ENCODE results near the gene CCL13.

The CCL13 gene

DNA sequence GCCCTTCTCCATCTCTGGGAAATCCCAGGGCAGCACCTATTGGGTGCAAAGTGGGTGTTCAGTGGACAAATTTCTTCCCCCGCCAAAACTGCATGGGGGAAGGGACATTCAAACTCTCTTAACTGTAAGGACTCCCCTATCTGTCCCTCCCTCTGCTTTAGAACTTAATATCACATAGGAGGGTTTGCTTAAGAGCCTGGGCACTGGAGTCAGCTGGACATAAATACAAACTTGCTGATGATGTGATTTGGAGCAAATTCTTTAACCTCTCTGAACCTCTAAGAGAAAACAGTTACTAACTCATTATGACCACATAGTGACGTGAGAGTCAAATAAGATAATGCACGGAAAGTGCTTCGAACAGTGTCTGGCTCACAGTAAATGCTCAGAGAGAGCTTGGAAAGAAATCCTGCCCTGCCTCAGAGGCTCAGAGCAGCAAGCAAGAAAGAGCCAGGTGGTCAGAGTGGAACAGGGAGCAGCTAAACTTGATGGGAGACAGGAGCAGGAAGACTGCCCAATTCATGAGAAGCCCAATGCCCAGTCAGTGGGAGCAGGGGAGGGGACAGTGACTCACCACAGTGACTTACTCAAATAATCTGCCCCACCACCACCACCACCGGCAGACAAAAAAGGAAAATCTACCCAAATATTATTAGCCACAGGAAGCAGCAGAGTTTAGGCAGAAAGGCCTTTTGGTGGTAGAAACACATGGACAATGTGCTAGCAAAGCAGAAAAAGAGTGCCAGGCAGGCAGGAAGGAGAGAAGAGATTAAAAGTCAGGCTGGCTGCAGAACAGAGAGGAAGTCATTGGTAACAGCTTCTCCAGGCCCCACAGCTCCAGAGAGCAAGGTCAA is 30.6 kb downstream of the CCL13 start:
- no peak for DNase-seq

DNA sequence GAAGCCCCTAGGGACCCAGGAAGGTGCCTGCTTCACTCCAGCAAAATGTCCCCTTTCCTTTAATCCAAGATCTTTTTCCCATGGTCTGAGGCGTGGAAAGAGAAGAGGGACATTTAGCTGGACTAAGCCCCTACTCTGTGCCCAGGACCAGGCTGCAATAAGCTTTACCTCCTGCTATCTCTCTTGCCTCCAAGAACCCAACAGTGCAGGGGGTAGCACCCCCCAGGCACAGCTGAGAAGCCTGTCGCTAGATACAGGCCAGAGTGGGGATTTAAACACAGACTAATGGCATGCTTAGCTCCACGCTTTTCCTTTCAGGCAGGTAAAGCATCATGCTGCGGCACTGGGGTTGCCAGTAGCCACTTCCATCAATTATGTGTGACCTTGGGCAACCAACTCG is 31.3 kb downstream of the CCL13 start:
- no peak for DNase-seq

DNA sequence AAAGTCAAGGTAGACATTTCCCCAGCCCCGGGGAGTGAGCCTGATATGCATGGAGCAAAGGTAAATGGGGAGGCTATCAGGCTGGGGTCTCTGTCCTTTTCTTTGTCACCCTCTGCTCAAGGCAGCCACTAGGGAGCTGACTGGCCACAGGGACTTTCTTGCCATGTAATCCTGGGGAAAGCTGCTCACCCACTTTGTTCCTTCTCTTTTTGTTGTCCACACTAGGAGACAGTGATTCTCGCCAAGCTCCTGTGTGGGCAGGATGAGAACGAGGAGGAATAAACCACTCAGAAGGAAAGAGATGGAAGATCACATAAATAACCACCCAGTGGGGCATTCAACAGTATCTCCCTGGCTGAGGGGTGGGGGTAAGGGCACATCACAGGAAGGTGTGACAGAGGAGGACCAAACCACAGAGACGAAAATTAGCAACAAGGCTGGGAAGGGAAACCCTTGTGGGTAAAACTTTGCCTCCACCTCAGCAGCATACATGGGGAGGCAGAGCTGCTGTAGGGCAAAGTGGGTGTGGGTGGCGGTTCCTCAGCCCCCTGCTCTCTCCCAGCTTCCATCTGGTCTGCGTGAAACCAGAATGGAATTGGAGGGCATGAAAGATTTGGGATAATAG is 33.0 kb downstream of the CCL13 start:
- DNase-seq, result no peak

DNA sequence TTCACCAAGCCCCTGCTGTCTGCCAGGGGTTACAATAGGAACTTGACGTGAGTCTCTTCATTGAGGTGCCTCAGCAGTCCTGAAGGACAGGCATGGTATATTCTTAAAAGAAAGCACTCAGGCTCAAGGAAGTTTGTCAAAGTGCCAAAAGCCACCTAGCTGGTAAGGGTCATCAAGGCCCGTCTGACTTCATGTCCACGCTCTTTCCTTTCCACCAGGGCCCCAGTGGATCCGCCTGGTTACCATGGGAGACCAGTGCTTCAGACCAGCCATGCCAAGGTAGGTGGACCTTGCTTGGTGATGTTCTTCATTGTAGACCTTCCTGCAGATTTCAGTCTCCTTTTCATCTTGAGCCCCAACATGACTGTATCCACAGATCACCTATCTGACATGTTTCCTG is 34.4 kb downstream of the CCL13 start:
- no peak for DNase-seq

DNA sequence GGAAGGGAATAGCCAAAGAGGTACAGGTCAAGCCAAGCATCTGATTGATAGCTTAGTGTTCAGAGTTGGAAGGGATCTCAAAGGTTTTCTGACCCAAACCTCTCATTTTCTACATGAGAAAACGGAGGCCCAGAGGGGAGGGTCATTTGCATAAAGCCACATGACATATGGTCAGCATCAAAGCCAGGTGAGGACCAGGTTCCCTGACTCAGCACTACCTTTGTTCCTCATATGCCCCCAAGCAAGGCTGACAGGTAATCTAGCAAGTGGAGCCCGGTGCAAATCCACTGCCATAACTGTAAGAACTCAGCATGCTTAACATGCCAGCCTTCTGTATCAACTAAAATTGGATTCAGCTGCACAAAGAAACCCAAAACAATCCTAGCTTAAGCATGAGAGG is 35.0 kb downstream of the CCL13 start:
- DNase-seq, result no peak

DNA sequence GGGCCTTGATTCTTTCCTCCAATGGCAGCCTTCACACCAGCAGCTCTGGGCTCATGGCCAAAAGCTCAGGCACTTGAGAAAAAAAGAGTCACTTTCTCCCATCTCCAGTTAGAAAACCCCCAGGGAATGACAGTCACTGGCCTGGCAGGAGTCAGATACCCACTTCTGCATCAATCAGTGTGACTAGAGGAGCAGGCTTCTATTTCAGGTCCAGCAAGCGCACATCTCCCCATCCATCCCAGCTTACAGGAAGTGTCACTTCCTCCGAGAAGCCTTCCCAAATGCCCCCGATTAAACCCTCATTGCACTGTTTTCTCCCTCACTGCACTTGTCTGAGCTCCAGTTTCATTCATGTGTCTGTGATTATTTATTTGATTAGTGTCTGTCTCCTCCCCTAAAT is 37.1 kb downstream of the CCL13 start:
- DNase-seq, result peak; percentile 89

DNA sequence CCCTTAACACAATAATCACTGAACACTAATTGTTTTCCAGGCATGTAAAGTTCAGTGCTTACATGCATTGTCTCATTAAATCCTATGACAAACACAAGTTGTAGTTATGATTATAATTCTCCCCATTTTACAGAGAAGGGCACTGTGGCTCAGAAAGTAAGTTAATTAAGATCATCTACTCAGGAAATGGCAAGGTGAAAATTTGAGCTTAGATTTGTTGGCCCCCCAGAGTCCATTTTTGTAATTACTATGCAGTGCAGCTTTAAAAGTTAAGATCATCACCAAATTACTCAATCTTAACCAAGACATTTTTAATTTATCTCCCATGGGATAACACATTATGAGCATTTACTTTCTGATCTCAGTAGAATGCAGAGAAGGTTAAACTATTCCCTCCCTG is 41.0 kb downstream of the CCL13 start:
- no peak for DNase-seq

DNA sequence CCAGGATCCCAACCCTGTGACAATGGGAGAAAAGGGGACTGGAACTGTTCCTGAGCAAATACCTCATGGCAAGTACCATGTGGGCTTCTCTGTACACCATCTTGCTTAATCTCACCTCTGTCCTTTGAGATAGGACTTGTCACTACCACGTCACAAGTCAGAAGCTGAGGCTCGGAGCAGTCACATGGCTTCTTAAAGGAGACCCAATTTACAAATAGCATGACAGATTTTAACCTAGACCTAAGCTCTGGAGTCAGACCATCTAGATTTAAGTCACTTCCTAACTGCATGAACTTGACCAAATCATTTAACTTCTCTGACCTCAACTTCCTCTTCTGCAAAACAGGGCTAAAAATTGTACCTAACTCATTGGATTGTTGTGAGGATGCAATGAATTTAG is 42.7 kb downstream of the CCL13 start:
- DNase-seq, result no peak

DNA sequence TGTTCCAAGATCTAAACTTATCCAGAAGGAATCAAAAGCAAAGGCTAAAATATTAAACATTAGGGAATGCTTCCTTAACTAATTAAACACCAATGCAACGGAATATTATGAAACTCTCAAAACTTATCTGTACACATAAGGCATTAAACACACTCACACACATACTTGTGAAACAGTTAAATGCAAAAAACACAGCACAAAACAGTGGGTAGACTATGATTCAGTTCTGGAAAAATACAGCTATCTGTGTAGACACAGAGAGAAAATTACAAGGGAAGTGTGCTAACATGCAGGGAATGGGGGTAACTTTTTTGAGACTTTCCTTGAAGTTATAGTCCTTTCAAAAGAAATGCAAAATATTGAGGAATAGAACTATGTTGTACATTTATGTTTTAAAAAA is 43.4 kb downstream of the CCL13 start:
- no peak for DNase-seq

DNA sequence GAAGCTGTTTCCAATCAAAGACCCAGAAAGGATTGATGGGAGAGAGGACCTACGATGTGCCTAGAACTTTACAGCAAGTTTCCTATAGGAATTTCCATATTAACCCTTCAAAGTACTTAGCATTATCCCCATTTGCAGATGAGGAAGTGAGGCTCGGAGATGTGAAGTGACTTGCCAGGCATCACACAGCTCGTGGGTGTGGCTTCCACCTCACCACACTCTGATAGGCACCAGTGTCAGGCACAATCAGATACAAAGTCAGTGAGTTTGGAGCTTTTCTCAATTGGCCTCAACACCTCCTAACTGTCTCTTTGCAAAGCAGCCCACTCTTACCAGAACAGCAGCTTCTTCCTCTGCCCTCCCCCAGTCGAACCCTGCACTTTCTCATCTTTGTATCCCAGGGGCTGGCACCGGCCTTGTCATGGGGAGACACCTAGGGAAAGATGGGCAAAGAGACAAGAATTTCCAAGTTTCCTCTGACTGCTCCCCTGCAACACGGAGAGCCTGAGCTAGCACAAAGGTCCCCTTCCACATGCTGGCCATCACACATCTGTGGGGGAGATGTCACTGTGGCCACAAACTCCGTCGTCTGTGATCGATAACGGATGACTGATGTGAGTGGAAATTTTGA is 44.1 kb downstream of the CCL13 start:
- DNase-seq, result no peak

DNA sequence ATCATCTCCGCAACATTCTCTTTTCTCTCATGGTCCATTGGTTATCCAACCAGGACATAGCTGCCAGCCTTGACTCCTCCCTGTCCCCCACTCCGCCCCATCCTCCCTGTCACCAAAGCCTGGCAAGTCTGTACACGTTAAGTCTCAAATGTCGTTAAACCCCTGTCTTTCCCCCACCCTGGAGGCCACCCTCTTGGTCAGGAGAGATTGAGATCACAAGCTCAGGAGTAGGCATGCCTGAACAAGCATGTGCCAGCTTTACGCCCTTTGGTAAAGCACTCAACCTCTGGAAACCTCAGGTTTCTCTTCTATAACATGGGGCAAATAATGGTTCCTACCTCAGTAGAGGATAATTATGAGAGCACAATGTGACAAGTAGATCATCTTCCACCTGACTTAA is 44.9 kb downstream of the CCL13 start:
- peak; percentile 57 for DNase-seq

DNA sequence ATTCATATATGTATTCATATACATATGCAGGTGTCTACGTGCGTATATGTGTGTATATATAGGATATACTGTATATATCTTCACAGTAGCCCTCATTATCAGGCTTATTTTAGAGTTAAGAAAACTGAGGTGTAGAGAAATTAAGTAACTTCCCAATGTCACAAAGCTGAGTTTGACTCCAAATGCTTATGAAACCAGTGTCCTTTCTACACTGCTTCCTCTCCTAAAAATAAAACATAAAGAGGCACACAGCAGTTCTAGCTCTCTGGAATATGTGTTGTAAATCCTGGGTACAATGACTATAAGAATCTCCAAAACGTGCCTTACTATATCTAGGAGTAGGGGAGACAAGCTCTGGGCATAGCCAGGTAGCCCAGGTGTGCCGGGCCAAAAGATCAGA is 46.7 kb downstream of the CCL13 start:
- DNase-seq, result no peak

DNA sequence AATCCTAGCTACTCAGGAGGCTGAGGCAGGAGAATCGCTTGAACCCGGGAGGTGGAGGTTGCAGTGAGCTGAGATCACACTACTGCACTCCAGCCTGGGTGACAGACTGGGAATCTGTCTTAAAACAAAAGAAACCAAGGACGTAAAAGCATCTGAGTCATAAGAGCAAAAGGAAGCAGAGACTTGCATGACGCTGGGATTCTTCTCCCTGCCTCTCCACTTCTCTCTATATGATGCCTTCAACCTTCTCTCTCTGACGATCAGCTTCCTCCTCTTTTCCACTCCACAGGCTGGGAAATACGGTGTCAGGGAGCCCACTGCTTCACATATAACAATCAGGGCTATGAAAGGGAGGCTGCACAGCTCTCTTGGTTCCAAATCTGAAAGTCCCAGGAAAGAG is 49.9 kb downstream of the CCL13 start:
- DNase-seq, result no peak
